ENCODE measurements around the gene SPEG.
A peak's percentile ranks its signal among the peaks of the same experiment; 100 is the strongest.

Gene SPEG

DNA sequence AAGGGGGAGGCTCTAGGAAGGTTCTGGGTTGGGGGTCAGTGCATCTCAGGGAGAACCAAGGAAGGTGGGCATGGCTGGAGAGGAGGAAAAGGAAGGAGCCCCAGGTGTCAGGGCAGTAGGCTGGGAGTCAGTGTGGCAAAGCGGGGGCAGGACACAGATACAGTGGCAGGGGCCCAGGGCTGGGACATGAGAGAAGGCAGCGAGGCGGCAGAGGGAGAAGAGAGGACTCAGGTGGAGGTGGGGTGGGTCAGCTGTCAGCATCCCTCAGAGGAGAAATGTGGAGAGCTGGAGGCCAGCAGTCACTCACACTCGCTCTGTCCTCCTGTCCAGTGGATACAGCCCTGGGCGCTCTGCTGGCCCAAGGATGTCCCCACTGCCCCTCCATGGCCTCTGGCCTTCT is 58.4 kb downstream of the SPEG start:
- DNase-seq, result no peak

DNA sequence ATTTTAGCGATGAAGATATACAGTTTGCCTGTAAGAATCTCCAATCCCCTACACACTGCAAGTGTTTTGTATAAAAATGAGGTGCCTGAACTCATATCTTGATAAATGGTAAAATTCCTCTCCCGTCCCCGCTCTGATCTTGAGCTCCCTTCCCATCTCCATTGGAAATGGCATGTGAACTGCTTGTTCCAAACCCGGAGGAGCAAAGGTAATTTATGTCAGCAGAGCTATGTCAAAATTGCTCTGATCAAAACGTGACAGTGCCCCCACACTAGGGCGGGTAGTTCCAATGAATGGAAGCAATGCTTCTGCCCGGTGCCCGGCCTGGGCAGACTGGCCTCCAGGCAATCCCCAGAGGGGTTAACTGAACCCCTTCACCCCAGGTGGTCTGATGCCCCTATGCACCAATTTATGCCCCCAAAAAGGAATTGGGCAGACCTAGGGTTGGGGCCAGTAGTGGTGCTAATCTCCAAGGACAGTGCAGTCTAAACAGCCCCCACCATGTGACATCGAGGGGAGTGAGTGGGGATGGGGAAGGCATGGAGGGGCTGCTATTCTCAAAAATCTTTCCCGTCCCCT is 60.4 kb downstream of the SPEG start:
- no peak for DNase-seq

DNA sequence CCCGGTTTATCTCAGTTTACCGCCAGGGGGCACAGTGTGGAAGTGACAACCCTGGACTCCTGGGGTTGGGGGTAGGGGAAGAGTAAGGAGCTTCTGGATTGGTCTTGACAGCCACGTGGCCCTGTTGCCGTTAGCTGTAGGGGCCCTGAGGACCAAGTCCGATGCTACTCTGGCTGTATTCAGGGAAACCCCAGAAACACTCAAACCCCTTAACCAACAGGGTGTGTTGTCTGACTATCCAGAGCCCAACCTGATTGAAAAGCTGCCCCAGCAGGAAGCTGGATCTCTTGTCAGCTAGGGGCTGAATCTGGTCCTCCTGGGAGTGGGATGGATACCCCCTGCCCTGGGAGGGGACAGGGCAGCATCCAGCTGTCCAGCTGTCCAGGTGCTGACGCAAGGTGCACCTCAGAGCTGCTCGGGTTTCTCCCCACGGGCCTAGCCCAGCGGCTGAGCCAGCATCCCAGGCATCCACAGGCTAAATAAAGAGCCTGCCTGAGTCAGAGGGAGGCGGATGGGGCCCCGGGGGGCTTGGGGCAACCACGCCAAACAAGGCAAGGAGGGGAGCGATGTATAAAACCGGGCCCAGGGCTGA is 61.0 kb downstream of the SPEG start:
- peak in 53 of 58 donors; percentile 4 to 72 (median 37) for DNase-seq

DNA sequence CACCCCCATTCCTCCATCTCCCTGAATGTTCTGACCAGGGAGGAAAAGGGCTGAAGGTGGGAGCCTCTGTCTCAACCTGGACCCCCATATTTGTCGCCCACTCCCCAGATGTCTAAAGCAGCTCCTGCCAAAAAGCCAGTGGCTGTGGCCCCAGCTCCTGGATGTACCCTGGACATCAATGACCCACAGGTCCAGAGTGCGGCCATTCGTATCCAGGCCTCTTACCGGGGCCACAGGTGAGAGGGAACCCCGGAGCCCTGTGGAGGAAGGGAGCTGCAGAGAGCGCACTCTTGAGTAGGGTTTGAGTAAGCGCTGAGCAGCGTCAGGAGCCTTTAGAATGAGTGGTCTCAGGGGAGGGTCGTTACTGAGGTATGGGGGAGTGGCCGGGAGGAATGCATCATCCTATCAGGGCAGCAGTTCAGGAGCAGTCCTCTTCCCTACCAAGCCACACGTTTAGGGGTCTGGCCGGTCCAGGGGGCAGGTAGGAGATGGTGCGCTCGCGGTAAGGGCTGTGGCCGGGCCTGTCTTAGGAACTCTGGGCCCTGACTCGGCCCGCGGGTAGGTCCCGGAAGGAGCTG is 61.7 kb downstream of the SPEG start:
- DNase-seq, result no peak

DNA sequence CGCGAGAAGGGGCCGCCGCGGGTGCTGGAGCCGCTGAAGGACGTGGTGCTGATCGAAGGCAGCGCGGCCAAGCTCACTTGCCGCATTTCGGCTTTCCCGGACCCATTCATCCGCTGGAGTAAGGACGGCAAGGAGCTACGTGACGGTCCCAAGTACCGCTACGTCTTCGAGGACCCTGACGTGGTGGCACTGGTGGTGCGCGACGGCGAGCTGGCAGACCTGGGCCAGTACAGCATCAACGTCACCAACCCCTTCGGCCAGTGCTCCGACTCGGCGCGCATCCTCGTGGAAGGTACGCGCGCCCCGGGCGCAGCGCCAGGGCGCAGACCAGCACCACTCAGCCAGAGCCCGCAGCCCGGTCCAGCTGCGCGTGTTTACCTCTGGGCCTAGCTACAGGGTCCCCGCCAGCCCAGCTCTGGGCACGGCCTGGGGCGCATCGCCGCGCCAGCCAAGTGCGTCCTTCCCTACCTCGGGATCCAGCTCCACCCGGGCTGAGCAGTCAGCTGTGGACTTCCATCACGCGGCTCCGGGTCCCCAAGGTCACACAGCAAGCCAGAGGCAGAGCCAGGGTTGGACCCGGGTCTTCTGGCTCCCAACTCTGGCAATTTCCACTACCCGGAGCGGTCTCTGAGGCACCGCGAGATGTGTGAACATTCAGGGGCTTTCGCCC is 62.3 kb downstream of the SPEG start:
- DNase-seq, result peak in 1 of 58 donors; percentile 14

DNA sequence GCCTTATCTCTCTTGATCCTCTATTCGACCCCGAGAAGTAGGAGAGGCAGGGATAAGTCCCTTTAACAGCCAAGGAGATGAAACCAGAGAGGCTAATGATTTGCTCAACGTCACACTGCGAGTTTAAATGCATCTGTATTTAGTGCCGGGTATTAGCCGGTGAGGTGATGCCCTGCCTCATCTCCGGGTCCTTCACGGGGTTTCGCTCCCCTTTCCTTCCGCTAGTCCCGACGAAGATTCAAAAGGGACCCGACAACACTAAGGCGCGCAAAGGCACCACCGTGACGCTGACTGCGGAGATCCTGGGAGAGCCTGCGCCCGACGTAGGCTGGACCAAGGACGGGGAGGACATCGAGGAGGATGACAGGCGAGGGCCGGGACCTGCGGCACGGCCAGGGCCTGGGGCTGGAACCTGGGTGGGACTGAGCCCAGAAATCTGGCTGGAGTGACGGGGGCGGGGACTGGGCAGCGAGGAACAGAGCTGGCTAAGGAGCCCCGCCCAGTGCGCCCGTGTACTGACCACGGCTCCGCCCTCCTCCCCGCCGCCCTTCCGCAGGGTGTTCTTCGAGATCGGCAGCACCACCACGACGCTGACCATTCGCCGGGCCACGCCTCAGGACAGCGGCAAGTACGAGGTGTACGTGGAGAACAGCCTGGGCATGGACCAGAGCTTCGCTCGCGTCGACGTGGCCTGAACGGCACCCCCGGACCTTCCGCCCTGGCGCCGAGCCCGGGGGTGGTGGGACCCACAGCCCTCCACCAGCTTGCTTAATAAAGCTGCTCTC is 63.0 kb downstream of the SPEG start:
- DNase-seq, result peak in 34 of 58 donors; percentile 11 to 54 (median 28)

DNA sequence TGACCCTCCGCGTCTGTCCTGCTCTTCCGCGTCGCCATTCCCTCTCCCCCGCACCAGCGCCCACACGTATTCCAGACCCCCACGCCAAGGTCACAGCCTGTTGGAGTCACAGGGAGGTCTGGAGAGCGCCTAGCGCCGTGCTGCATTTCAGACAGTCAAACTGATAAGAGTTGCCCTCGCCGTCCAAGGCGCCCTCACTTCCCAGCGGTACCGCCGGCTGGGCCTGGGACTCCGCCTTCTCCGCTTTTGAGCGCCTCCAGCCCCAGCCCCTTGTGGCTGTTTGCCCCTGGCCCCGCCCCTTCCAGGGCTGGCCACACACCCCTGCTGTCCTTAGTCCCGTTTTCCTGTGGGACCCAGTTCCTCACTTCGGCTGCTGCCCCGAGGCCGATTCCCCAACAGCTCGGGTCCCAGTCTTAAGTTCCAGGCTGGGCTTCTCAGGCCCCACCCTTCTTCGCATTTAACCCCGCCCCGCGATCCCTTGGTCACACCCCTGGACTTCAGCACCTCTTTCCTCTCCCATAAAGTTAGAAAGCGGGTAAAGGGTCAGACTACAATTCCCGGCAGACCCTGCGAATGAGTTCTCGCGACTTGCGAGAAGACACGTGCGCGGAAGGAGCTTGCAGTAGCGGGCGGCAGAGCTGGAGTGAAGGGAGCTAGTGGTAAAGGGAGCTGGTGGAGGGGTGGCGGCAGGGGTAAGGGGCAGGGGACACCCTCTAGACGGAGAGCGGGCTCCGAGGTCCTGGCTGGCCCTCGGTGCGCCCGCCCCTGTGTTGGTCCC is 63.8 kb downstream of the SPEG start, which contains the start of gene GMPPA:
TSS of gene GMPPA (plus strand) at position 612 of the 778 bp plus-strand sequence. CDS start 1,085 bp downstream, outside the sequence.
- DNase-seq, result peak; percentile 46 to 96 (median 89)

DNA sequence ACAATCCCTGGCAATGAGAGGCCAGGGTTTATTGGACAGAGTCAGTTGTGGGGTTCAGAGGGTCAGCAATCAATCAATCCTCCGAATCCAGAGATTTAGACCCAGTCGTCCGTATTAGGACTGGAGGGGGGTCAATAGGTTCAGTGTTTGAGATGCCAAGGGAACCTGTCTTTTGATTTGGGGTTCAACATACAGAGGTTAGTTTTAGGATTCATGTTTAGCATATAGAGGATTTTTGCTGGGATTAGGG is 64.3 kb downstream of the SPEG start:
- DNase-seq, result no peak

DNA sequence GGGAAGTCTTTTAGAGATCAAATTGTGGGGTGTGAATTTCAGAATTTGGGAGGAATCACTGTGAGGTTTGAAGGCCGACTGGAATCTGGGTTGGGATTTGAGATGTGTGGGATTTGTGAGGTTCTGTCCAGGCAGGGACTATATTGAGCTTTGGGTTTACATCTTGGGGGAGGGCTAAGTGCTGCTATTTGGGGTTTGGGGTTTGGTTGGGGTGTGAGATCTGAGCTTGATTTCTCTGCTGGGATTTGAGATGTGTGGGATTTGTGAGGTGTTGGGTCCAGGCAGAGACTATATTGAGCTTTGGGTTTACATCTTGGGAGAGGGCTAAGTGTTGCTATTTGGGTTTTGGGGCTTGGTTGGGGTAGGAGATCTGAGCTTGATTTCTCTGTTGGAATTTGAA is 64.9 kb downstream of the SPEG start:
- DNase-seq, result no peak

DNA sequence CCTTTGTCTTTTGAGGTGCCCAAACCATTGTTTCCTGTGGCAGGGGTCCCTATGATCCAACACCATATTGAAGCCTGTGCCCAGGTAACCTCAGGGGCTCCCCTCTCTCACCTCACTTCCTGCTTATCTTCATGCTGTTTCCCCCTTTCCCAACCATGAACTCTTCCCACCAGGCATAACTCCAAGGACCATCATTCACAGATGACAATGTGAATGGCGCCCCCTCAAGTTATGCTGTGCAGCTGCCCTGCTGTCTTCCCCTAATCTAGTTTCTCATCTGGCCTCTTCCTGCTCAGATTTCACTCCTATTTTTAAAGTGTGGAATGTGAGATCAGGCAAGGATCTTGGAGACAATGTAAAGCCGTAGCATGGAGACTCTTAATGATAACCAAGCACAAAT is 65.5 kb downstream of the SPEG start:
- DNase-seq, result no peak

DNA sequence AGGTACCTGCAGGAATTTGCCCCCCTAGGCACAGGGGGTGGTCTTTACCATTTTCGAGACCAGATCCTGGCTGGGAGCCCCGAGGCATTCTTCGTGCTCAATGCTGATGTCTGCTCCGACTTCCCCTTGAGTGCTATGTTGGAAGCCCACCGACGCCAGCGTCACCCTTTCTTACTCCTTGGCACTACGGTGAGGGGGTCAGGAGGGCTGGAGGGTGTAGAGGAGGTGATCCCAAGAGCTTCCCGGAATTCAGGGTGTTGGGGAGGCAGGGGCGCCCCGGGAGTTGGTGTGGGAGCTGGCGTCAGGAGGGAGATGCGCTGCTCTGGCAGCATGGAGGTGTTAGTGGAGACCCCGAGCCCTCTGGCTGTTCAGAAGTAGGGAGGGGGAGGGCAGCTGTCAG is 67.2 kb downstream of the SPEG start:
- no peak for DNase-seq

DNA sequence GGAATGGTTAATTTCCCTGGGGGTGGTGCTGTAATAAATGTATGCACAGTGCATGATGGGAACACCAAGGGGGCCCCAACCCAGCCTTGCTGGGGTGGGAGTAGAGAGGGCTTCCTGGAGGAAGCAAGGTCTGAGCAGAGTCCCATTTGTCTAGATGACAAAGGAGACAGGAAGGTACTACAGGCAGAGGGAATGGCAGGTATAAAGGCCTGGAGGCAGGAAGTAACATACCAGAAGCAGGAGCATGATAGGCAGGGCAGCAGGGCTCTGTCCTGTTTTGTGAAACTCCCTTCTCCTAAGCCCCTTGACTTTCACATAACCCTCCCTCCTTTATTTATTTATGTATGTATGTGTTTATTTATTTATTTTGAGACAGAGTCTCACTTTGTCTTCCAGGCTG is 68.0 kb downstream of the SPEG start:
- no peak for DNase-seq

DNA sequence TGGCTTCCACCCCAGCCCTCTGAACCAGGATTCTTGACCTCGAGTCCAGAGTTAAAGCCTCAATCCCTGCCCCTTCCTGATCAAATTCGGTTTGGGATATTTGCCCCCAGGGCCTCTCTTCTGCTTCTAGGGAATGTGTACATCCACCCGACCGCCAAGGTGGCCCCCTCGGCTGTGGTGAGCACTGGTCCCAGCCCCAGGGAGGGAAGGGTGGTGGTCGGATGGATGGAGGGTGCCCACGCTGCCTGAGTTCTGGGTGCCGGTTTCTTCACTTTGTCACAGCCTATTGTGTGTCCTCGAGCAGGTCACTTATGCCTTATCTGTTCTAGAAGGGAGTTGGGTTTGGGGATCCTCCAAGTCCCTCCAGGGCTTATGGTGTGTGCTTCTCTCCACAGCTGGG is 70.9 kb downstream of the SPEG start:
- no peak for DNase-seq

DNA sequence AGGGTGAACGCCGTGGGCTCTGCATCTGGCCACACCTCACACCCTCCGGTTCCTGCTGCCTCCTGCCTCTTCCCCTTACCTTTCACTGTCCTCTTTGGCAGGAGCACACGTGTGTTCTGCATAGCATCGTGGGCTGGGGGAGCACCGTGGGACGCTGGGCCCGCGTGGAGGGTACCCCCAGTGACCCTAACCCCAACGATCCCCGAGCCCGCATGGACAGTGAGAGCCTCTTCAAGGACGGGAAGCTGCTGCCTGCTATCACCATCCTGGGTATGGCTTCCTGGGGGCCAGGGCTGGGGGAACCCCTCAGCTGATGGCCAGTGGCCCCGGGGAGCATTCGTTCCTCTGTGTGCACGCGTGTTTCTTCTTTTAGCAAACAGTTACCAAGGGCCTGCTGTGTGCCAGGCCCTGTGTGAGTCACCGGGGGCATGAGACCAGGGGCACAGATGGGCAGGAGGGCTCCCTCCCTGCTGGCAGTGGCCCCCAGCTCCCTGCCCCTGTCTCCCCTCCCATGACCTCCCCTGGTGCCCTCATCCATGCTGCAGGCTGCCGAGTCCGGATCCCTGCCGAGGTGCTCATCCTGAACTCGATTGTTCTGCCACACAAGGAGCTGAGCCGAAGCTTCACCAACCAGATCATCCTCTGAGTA is 71.6 kb downstream of the SPEG start:
- peak in 1 of 58 donors; percentile 29 for DNase-seq

DNA sequence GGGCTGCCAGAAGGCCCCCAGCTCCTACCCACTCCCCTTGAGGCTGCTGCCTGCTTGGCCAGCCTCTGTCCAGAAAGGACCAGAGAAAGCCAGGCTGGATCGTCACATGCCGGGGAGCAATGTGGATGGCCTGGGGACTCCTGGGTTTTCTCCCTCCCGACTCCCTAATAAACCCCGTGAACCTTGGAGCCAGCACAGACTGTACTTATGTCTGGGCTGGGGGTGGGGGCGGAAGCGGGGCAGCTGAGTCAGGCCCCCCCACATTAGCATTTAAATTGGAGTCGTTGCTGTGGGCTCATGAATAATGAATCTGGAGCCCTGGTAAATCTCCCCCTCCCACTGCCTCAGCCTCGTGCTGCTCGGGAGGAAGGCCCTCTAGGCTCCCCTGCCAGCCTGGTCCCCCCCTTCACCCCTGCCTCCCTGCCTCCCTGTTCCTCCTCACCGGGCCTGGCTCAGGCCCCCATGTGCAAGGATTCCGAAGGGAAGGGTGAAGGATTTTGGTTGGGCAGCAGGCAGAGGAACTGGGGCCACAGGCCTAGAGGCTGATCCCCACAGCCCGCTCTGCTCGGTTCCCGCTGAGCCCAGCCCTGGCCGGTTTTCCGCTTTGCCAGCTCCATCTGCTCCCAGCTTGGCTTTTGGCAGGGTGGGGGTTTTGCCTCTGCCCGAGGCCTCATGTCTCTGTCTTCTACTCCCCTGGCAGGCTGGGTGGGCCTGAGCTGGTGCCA is 72.3 kb downstream of the SPEG start:
- DNase-seq, result peak in 6 of 58 donors; percentile 12 to 29 (median 23)

DNA sequence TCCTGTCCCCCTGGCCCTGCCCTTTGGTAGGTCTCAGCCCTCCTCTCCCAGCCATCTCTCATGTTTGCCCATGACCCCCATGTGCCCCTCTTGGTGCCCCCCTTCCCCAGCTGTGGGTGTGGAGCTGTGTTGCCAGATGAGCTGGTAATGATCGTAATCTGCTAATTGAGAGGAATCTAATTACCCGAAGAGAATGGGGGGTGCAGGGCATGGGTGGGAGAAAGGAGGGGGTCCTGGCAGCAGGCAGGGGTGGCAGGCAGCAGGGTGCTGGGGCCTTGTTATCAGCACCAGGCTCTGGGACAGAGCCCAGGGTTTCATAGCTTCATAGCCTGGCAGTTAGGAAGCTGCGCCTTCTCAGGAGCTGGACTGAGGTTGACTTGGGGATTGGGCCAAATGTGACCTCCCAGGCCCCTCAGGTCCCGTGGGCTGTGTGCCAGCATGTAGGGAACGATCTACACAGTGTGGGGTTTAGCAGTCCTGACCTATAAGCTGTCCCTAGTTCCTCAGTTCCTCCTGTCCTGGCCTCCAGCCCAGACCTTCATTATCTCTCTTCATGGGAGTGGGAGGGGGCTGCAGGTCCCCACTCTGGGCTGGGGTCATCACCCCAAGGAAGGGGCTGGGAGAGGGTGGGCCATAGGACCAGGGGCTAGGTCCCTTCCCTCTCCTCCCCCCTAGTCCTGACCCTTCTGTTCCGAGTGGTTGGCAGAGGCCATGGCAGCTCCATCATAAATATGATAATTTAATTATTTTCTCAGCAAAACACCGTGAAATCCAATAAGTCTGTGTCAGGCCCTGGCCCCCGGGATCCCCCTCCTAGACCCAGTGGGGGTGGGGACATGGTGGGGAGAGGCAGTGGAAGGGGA is 73.2 kb downstream of the SPEG start:
- no peak for DNase-seq

DNA sequence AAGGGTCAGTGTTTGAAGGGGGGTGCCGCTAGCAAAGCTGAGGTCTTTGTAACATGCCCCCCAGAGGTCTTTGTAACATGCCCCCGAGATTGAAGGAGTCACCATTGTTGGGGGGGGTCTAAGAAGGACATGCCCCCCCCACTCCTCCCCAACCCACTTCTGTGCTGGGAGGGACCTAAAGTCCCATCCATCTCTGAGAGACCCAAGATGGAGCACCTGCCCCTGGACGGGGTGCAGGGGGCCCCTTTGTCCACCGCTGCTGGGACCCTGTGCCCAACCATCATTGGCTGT is 73.7 kb downstream of the SPEG start:
- DNase-seq, result no peak

DNA sequence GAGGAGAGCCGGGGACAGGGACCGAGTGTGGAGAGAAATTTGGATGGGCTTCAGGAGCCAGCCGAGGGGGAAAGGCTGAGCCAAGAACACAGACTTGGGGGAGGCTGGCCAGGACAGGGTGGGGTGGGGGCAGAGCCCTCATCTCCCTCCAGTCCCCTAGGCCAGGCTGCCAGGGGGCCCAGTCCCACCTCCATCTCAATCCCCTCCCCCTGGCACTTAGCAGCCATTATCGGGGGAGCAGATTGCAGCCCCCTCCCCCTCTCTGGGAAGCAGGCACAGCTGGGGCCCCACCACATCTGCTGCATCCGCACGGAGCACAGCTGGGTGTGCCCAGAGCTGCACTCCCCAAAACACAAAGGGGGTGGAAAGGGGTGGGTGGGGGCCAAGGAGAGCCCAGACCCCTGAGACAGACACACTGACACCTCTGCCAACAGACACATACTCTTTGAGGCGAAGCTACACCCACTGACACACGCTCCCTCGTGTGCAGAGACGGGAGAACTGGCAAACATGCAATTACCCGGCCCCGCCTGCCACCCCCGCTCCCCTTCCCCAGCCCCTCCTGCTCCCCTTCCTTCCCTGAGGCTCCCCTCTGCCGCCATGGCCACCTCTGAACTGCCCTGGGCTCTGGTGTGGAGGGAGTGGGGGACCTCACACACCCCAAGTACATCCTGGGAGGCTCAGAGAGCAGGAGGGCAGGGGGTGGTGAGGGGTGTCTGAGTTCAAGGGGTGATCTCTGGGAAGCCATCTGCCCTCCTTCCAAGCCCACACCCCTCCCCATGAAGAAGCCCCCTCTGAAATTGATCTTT is 74.5 kb downstream of the SPEG start:
- peak in 1 of 58 donors; percentile 26 for DNase-seq

Measured in anterior cingulate cortex (tissue), 58 donors.